ENCODE results near the gene ABCA4.

Gene ABCA4

DNA sequence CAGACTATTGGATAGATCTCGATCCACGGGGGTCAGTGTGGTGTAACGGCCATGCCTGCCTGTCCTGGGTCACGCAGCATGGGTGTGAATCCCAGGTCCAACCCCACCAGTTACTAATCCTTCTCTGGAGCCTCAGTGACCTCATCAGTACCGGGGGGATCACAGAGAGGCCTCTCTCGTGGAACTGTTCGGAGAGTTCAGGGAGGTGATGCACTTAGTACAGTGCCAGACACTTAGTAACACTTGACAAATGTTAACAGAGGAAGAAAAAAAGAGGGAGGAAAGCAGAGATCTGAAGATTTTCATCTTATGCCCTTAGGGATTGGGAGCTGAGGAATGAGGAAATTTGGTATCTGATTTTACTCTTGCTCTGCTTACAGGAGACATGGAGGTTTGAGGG is 2.9 kb downstream of the ABCA4 start:
- no peak for FAIRE-seq
- no peak for TF ChIP-seq TAF1 (IDR thresholded peaks at IDR 0.05; ENCODE audit: low read depth, low read length)
- TF ChIP-seq POLR2AphosphoS5 (IDR thresholded peaks at IDR 0.05; ENCODE audit: low read depth, low read length) = no peak
- no peak for TF ChIP-seq POLR2A (IDR thresholded peaks at IDR 0.05; ENCODE audit: low read depth, low read length)
- no peak for TF ChIP-seq SPI1 (IDR thresholded peaks at IDR 0.05; ENCODE audit: low read depth, low read length)
- no peak for TF ChIP-seq PAX5 (IDR thresholded peaks at IDR 0.05; ENCODE audit: insufficient read depth, low read length, severe bottlenecking)
- no peak for TF ChIP-seq POU2F2 (IDR thresholded peaks at IDR 0.05; ENCODE audit: low read depth, low read length)
- no peak for DNase-seq (ENCODE audit: insufficient read length, low spot score)

GRCh38 chr1:94117259-94117851 is 3.6 kb downstream of the ABCA4 start:
- DNase-seq (ENCODE audit: insufficient read length, low spot score) (no peak), FAIRE-seq (no peak)
- TF ChIP-seq POLR2A (IDR thresholded peaks at IDR 0.05; ENCODE audit: low read depth, low read length) (no peak), TAF1 (IDR thresholded peaks at IDR 0.05; ENCODE audit: low read depth, low read length) (no peak), SPI1 (IDR thresholded peaks at IDR 0.05; ENCODE audit: low read depth, low read length) (no peak), POLR2AphosphoS5 (IDR thresholded peaks at IDR 0.05; ENCODE audit: low read depth, low read length) (no peak), POU2F2 (IDR thresholded peaks at IDR 0.05; ENCODE audit: low read depth, low read length) (no peak), PAX5 (IDR thresholded peaks at IDR 0.05; ENCODE audit: insufficient read depth, low read length, severe bottlenecking) (no peak)

GRCh38 chr1:94115900-94116436 is 5.0 kb downstream of the ABCA4 start:
- FAIRE-seq = no peak
- no peak for DNase-seq (ENCODE audit: insufficient read length, low spot score)
- TF ChIP-seq POLR2AphosphoS5 (IDR thresholded peaks at IDR 0.05; ENCODE audit: low read depth, low read length) (no peak), POLR2A (IDR thresholded peaks at IDR 0.05; ENCODE audit: low read depth, low read length) (no peak), POU2F2 (IDR thresholded peaks at IDR 0.05; ENCODE audit: low read depth, low read length) (no peak), TAF1 (IDR thresholded peaks at IDR 0.05; ENCODE audit: low read depth, low read length) (no peak), PAX5 (IDR thresholded peaks at IDR 0.05; ENCODE audit: insufficient read depth, low read length, severe bottlenecking) (no peak), SPI1 (IDR thresholded peaks at IDR 0.05; ENCODE audit: low read depth, low read length) (no peak)

- DNase-seq (ENCODE audit: insufficient read length, low spot score) (no peak), FAIRE-seq (no peak)
- TF ChIP-seq SPI1 (IDR thresholded peaks at IDR 0.05; ENCODE audit: low read depth, low read length) = no peak
- no peak for TF ChIP-seq TAF1 (IDR thresholded peaks at IDR 0.05; ENCODE audit: low read depth, low read length)
- no peak for TF ChIP-seq POU2F2 (IDR thresholded peaks at IDR 0.05; ENCODE audit: low read depth, low read length)
Observed at GRCh38 chr1:94115254-94115899, 5.6 kb downstream of the ABCA4 start.

- DNase-seq (ENCODE audit: insufficient read length, low spot score) = no peak
- TF ChIP-seq TAF1 (IDR thresholded peaks at IDR 0.05; ENCODE audit: low read depth, low read length) (no peak), SPI1 (IDR thresholded peaks at IDR 0.05; ENCODE audit: low read depth, low read length) (no peak), POLR2A (IDR thresholded peaks at IDR 0.05; ENCODE audit: low read depth, low read length) (no peak), POU2F2 (IDR thresholded peaks at IDR 0.05; ENCODE audit: low read depth, low read length) (no peak), PAX5 (IDR thresholded peaks at IDR 0.05; ENCODE audit: insufficient read depth, low read length, severe bottlenecking) (no peak), POLR2AphosphoS5 (IDR thresholded peaks at IDR 0.05; ENCODE audit: low read depth, low read length) (no peak)
- no peak for FAIRE-seq
Observed at GRCh38 chr1:94113589-94114226, 7.2 kb downstream of the ABCA4 start.

DNA sequence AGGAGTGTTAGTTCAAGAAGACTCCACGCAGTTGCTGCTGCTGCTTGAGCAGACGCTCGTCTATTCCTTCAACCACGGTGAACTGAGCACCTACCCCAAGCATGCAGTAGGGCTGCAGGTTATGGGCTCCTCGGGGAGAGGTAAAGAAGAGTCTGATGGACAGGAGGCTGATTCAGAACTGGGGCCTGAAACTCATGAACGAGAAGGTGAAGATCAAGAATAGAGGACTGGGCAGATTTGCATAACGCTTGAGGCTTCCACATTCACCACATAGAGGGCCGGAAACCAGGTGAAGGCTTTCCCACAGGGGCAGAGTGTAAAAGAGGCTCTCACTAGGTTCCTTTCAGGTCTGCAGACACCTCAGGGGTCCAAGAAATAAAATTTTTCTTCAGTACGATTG is 9.1 kb downstream of the ABCA4 start:
- FAIRE-seq (no peak), DNase-seq (ENCODE audit: insufficient read length, low spot score) (no peak)
- TF ChIP-seq SPI1 (IDR thresholded peaks at IDR 0.05; ENCODE audit: low read depth, low read length) = no peak
- no peak for TF ChIP-seq POLR2A (IDR thresholded peaks at IDR 0.05; ENCODE audit: low read depth, low read length)
- TF ChIP-seq POU2F2 (IDR thresholded peaks at IDR 0.05; ENCODE audit: low read depth, low read length) = no peak
- no peak for TF ChIP-seq PAX5 (IDR thresholded peaks at IDR 0.05; ENCODE audit: insufficient read depth, low read length, severe bottlenecking)
- TF ChIP-seq POLR2AphosphoS5 (IDR thresholded peaks at IDR 0.05; ENCODE audit: low read depth, low read length) = no peak
- TF ChIP-seq TAF1 (IDR thresholded peaks at IDR 0.05; ENCODE audit: low read depth, low read length) = no peak

DNA sequence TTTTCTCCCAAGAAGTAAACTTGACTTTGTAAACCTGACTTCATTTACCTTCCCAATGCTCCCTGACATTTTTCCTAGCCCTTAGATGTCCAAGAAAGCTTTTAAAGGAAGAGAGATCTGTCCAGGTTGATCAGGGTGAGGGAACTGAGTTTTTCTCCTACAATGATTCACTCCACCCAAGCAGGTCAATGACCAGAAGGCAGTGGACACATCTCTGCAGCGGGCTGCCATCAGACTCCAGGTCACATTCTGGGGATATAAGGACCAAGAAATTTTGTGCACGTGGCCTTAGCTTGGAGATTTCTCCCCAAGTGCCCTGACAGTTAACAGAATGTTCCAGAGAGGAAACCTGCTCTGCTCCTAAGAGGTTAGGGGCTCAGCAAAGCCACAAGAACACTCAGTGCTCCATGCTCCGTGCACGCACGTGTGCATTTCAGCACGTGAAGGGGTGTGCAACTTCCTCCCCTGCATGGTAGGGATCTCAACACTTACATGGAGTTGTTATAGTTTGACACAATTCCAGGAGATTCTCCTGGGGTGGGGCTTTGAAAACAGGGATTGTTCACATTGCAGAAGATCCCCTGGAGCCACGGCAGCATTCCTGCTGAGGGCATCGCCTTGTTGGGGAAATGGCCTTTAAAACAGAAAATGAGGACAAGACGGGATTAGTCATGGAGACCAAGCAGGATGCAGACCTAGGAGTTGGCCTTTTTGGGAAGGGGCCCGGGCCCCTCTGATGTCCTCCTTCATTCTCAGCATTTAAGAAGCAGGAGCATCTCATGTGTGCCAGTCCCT is 9.8 kb downstream of the ABCA4 start:
- DNase-seq (ENCODE audit: insufficient read length, low spot score) = no peak
- TF ChIP-seq POU2F2 (IDR thresholded peaks at IDR 0.05; ENCODE audit: low read depth, low read length) = no peak
- TF ChIP-seq PAX5 (IDR thresholded peaks at IDR 0.05; ENCODE audit: insufficient read depth, low read length, severe bottlenecking) = no peak
- no peak for TF ChIP-seq SPI1 (IDR thresholded peaks at IDR 0.05; ENCODE audit: low read depth, low read length)
- TF ChIP-seq TAF1 (IDR thresholded peaks at IDR 0.05; ENCODE audit: low read depth, low read length) = no peak
- TF ChIP-seq POLR2A (IDR thresholded peaks at IDR 0.05; ENCODE audit: low read depth, low read length) = no peak
- no peak for TF ChIP-seq POLR2AphosphoS5 (IDR thresholded peaks at IDR 0.05; ENCODE audit: low read depth, low read length)
- FAIRE-seq = no peak

DNA sequence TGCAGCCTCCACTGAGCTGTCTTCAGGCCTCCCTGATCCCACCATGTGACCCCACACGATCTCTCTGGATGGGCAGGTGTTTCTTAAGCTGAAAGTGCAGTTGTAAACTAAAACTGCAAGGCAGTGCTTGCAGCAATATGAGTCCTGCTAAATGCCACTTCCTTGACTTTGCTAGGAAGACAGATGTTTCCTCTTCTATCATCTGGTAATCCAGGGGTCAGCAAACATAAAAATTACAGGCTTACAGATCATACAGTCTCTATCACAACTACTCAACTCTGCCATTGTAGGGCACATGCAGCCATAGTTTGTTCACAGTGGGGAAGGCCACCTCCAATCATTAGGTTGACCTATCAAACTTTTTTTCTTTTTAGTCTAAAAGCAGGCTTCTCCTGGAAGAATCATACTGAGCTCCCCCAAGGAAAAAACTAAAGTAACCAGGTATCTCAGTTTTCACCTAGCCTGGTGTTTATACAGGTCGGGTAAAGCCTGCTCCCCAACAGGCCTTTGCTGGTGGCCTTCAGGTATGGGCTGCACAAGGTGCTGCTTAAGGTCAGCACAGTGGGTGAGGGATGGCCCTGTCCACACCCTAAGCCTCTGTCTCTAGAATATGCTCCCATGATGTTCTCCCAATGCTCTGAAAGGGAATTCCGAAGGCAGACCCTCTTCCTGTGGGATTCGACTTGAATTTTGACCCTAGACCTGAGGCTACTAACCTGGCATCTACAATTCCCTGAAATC is 10.8 kb downstream of the ABCA4 start:
- DNase-seq (ENCODE audit: insufficient read length, low spot score) = no peak
- no peak for FAIRE-seq
- TF ChIP-seq POLR2AphosphoS5 (IDR thresholded peaks at IDR 0.05; ENCODE audit: low read depth, low read length) (no peak), PAX5 (IDR thresholded peaks at IDR 0.05; ENCODE audit: insufficient read depth, low read length, severe bottlenecking) (no peak), TAF1 (IDR thresholded peaks at IDR 0.05; ENCODE audit: low read depth, low read length) (no peak), POU2F2 (IDR thresholded peaks at IDR 0.05; ENCODE audit: low read depth, low read length) (no peak), SPI1 (IDR thresholded peaks at IDR 0.05; ENCODE audit: low read depth, low read length) (no peak), POLR2A (IDR thresholded peaks at IDR 0.05; ENCODE audit: low read depth, low read length) (no peak)

All from GM12891 (cell line).